Measurements from ENCODE around the gene B3GALNT2.

DNA sequence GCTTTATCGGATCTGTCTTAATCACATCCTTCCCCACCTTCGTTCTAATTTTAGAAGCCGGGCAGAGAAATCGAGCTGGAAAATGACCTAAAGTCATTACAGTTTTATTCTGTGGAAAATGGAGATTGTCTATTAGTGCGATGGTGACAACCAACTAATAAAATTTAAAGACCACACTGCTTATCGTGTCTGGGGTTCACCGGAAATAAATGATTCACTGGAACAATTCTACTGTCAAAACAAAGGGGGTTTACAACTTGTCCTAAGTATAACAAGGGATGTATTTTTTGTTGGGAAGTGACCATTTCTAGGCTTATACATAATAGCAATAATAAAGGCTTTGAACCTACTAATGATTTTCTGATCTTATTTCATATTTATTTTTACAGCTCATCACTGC, 55.6 kb downstream of the B3GALNT2 start:
- TF ChIP-seq EZH2phosphoT487 (IDR thresholded peaks at IDR 0.05): no peak
- no peak for TF ChIP-seq CTCF (IDR thresholded peaks at IDR 0.05)
- no peak for TF ChIP-seq EZH2 (IDR thresholded peaks at IDR 0.05)
